ENCODE data around the gene FAM83C.
"Not testable (repeated sequence)": the region's sequence is repeated elsewhere in the genome, so short reads cannot be mapped to it uniquely, and the experiment has no call there.

FAM83C gene

DNA sequence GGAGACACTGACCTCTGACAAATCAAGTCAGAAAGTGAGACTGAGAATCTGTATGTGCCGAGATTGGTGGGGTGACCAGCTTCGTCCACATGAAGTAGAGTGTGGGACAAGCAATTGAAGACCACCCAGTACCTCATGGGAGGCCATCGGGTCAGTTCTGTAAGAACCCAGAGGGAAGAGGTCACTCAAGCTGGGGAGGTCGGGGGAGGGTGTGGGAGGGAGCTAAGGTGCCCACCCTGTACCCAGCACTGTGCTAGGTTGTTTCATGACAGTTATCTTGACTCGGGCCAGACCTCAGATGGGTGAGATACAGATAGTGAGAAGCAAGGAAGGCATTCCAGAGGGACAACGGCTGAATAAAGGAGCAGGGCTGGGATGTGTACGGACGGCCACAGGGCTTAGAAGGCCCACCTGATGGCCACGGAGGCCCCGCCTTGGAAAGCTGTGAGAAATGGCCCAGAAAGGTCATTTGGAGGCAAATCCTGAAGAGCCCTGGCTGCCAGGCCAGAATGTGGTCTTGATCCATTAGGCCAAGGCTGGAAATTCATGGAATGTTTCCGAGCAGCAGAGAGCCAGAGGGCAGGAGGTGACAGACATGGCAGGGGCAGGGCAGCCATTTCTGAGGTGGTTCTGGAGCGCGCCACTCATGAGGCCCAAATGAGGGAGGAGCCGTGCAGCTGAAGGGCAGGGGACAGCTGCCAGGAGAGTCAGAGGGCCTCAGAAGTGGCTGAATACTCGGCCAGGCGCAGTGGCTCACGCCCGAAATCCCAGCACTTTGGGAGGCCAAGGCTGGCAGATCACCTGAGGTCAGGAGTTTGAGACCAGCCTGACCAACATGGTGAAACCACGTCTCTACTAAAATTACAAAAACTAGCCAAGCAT is 22.0 kb downstream of the FAM83C start:
- no peak for DNase-seq

- DNase-seq, result peak in 32 of 56 donors; percentile 1 to 61 (median 22)
These were observed 23.0 kb downstream of the FAM83C start for GRCh38 chr20:35269055-35269781.

- no peak for DNase-seq
These were observed 25.1 kb downstream of the FAM83C start for GRCh38 chr20:35267092-35267491.

DNA sequence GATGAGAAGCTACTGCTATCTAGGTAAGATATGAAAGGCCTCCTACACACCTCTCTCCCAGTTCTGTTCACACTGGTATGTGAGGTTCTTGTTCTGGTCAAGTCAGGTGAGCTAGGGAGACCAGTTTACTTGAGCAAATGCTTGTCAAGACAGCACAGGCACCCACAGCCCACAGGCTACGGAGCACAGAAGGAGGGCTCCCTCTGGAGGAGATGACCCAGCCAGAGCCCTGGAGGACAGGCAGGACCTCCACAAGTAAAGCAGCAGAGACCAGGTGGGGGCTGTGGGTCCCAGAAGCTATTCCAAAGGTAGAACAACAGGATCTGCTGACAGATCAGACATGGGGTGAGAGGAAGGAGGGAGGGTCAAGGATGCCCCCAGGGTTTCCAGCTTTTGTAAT is 27.5 kb downstream of the FAM83C start:
- no peak for DNase-seq

GRCh38 chr20:35263532-35264341 is 28.5 kb downstream of the FAM83C start:
- DNase-seq, result no peak

DNA sequence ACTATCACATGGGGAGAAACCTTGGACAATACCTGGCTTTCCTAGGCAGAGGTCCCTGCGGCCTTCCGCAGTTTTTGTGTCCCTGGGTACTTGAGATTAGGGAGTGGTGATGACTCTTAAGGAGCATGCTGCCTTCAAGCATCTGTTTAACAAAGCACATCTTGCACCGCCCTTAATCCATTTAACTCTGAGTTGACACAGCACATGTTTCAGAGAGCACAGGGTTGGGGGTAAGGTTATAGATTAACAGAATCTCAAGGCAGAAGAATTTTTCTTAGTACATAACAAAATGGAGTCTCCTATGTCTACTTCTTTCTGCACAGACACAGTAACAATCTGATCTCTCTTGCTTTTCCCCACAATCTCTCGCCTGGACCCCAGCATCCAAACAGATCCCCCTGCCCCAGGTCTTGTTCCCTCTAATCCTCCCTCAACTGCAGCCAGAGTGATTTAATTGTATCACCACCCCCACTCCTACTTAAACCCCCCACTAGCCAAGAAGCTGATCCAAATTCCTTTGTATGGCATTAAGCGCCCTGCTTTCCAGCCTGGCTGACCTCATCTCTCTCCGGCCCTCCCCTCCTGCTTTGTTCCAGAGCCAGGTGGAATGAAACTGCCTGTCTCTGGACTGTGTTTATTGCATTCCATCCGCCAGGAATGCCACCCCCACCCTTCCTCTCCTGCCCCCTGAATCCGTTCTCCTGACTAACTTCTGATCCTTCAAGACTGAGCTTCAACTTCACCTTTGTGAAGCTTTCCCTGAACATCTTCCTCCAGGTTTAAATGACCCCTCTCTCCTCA is 29.3 kb downstream of the FAM83C start:
- DNase-seq, result not testable (repeated sequence)

DNA sequence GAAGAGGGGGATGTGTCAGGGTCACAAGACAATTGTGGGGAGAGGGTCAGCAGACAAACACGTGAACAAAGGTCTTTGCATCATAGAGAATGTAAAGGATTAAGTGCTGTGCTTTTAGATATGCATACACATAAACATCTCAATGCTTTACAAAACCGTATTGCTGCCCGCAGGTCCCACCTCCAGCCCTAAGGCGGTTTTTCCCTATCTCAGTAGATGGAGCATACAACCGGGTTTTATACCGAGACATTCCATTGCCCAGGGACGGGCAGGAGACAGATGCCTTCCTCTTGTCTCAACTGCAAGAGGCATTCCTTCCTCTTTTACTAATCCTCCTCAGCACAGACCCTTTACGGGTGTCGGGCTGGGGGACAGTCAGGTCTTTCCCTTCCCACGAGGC is 29.9 kb downstream of the FAM83C start:
- DNase-seq, result not testable (repeated sequence)

DNA sequence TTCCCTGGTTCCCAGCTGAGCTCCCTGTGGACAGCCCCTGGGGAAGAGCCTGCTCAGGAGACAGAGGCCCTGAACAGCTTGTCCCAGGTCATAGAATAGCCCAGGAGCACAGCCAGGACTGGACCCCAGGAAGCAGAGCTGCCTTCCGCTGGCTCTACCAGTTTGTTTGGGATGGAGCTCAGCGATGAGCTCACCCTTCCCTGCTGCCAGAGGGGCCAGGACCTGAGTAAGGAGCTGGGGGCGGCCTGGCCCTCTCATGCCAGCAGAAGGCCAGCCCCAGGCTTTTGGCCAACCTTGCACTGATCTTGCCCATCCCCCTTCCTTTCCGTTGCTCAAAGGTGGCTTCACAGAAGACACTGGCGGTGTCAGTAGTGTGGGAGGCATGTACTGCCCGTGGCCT is 31.8 kb downstream of the FAM83C start:
- DNase-seq, result no peak

DNA sequence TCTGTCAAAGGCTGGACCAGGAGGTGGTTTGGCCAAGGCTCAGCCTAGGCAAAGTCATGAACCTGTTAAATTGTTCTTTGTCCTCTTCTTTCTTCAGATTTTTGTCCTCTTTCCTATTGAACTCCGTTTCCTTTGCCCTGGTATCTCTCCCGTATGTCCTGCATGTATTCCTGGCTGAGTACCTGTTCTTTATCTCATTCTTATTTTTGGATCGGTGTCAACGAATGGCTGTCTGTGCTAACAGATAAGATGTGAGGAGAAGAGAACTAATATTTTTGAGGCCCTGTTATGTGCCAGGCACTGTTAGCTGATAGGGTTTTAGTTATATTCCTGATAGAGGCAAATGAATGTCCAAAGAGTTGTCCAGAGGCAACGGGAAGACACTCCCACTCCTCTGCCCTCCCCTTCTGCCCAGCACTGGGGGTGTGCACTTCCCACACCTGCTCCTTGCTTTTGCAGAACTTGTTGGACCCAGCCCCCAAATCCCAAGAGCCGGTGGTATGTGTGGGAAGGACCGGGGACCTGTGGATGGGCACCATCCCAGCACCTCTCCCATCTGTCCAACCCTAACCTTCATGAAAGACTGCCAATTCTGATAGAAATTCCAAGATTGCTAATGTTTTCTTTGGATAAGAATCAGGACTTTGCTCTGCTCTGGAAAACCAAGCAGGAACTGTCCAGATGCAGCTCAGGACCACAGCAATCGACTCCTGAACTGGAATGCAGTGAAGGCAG is 34.9 kb downstream of the FAM83C start:
- DNase-seq, result no peak

- no peak for DNase-seq
These were observed 37.7 kb downstream of the FAM83C start for GRCh38 chr20:35254448-35254999.

- DNase-seq, result no peak
These were observed 39.2 kb downstream of the FAM83C start for GRCh38 chr20:35253010-35253409.

DNA sequence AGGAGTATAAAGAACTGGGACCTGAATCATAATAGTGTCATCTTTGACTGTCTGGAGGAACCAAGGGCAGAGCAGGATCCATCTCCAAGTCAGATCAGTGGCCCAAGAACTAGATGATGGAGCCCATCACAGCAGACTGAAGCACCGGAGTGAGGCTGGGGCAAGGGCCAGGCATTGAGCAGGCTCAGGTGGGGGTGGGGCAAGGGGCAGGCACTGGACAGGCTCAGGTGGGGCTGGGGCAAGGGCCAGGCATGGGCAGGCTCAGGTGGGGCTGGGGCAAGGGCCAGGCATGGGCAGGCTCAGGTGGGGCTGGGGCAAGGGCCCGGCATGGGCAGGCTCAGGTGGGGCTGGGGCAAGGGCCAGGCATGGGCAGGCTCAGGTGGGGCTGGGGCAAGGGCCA is 39.6 kb downstream of the FAM83C start:
- DNase-seq, result not testable (repeated sequence)

- no peak for DNase-seq
These were observed 40.2 kb downstream of the FAM83C start for GRCh38 chr20:35252037-35252461.

DNA sequence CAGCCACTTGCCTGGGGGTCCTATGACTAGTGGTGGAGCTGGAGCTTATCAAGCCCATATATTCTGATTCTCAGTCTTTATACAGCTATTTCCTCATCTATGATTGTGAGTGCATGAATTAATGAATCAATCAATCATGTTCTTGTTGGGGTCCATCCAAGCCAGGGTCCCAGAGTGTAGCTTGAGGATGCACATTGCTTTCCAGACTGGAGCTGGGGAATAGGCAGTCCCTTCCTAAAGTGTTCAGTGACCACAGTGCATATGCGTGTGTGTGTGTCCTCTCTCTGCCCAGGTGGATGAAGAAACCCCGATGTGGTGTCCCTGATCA is 40.6 kb downstream of the FAM83C start:
- DNase-seq, result no peak

DNA sequence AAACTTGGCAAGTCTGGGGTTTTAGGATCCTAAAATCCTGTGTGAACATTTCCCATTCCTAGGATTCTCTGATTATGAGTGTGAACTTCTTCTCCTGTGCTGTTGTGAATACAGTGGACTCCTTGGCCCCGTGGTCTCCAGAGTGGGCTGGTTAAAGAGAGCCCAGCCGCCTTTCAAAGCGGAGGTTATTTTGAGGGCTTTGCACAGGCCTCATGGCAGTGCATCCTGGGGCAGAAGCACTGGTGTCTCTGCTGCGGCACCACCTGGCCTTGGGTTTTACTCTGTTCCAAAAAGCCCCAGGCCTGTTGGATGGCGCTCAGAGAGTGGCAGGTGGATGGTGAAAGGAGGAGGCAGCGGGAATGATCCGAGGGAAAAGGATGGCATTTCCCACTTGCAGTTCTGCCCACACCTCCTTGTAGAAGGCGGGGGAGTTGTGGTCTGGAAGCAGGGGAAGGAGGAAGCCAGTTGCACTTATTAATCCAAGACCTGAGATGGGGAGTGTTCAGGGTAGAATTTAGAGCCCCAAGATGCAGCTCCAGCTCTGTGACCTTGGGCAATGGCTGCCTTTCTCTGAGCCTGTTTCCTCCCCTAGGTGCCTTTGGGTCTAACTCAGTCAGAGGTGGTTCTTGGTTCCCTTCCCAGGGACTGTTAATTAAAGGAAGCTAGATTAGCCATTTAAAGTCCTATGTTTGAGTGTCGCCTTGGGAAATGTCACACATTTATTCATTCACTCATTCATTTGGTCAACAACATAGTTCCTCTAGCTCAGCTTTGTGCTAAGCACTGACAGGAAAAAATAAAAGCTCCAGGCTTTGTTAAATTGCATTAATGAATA is 43.4 kb downstream of the FAM83C start:
- no peak for DNase-seq

- DNase-seq, result no peak
These were observed 45.5 kb downstream of the FAM83C start for GRCh38 chr20:35246723-35247122.

DNA sequence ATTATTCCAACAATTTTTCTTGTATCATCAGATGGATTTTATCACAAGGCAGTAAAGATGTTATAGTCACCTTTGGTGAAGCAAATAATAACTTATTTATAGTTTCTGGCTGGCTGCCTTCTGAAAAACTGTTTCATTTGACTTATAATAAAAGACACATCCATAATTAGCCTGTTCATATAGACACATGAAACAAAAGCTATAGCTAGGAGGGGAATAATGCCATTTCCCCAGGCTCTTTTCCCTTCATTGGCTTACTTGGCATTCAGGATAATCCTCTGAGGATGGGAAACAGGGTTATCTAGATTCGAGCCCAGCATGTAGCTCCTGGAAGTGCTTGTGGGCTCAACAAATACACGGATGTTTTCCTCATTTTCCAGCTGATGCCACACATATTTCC is 48.2 kb downstream of the FAM83C start:
- DNase-seq, result no peak

- no peak for DNase-seq
These were observed 48.9 kb downstream of the FAM83C start for GRCh38 chr20:35243317-35243716.

GRCh38 chr20:35240811-35241293 is 51.4 kb downstream of the FAM83C start:
- no peak for DNase-seq

Data from nucleus accumbens (tissue), 56 donors.